HG03196 (cell line): ENCODE measurements around the gene SKIL.
A peak's percentile ranks its signal among the peaks of the same experiment; 100 is the strongest.
"Not testable (repeated sequence)": the region's sequence is repeated elsewhere in the genome, so short reads cannot be mapped to it uniquely, and the experiment has no call there.

Source experiments
- ATAC-seq: cut with Tn5 transposase; IDR thresholded peaks from one replicate; pipeline ENCODE4 v1.9.1; 2021; ENCODE audit not compliant: unreplicated experiment

Gene SKIL

DNA sequence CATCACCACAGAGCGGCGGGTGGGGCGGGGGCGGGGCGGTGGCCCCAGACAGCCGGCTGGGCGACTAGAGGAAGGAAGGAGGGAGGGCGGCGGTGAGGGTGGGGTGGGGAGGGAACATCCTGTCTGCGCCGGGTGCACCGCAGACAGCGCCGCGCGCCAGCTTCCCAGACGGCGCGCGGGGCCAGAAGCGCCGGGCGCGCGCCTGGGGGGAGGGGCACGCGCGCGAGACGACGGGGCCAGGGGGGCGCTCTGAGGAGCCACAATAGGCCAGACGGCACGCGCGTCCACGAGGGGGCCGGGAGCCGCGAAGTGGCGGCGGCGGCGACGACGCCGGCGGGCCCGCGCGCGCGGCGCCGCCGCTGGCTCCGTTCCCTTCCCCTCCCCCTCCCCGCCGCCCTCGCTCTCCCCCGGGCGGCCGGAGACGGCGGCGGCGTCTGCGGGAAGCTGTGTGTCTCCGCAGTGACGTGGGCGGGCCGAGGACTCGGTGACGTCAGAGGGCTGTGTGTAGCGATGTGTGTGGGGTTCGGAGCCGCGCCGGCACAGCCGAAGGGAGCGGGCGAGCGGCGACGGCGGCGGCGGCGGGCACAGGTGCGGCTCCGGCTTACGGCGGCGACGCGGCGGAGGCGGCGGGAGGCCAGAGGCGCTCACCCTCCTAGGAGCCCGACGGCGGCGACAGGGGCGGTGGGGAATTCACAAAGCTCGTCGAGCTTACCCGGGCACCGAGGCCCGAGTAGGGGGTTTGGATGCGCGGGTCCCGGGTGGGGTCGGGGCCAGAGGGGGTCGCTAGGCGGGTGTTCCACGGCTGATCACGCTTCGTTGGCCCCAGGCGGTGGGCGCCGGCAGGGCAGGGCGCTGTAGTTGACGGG is at the start of gene SKIL:
SKIL (plus strand) TSS at position 540 of the 866 bp plus-strand sequence. CDS start 2,617 bp downstream, outside the sequence.
- ATAC-seq: peak; percentile 59

DNA sequence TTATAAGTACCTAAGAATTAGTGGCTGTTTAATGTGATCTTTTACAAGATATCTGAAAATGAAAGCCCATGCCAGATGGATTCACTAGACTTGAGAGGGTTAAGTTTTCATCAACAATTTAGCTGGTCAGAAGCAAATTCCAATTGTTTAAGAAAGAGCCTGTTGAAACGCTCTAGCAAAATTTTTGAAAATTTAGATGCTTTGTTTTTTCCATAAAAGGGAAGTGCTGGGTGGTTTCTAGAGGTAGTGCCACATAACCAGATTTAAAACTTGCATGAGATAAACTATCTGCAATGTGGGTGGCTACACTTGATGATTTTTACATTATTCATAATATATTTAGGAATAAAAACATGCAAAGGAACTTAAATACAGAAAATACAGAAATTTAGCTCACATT is 48.5 kb upstream of the SKIL start:
- ATAC-seq: no peak

- no peak for ATAC-seq
Observed at GRCh38 chr3:170317954-170318353, 39.6 kb upstream of the SKIL start.

DNA sequence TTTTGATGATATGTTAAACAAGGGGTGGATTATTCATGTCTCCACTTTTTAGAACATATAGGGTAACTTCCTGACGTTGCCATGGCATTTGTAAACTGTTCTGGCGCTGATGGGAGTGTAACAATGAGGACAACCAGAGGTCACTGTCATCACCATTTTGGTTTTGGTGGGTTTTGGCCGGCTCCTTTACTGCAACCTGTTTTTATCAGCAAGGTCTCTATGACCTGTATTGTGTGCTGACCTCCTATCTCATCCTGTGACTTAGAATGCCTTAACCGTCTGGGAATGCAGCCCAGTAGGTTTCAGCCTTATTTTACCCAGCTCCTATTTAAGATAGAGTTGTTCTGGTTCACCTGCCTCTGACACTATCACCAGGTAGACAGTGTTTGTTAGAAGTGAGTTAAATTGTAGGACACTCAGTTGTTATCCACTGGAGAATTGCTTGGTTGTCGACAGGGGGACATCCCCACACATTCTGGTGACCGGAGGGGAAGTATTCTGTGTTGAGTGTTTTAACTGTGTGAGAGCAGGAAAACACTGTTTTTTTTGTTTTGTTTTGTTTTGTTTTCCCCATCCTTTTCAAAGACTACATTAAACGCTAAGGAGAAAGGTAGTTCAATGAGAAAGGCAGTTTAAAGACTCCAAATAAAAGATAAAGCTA is 36.9 kb upstream of the SKIL start:
- ATAC-seq: no peak

GRCh38 chr3:170321321-170322034 is 36.0 kb upstream of the SKIL start:
- no peak for ATAC-seq

- ATAC-seq: no peak
Observed at GRCh38 chr3:170322566-170323269, 34.8 kb upstream of the SKIL start.

GRCh38 chr3:170323331-170323730 is 34.2 kb upstream of the SKIL start:
- ATAC-seq: no peak

- ATAC-seq: no peak
Observed at GRCh38 chr3:170324962-170325361, 32.6 kb upstream of the SKIL start.

GRCh38 chr3:170327040-170327808 is 30.3 kb upstream of the SKIL start:
- no peak for ATAC-seq

GRCh38 chr3:170327868-170328548 is 29.5 kb upstream of the SKIL start:
- not testable (repeated sequence) for ATAC-seq

GRCh38 chr3:170330366-170330765 is 27.1 kb upstream of the SKIL start:
- no peak for ATAC-seq

- no peak for ATAC-seq
Observed at GRCh38 chr3:170331143-170331542, 26.4 kb upstream of the SKIL start.

DNA sequence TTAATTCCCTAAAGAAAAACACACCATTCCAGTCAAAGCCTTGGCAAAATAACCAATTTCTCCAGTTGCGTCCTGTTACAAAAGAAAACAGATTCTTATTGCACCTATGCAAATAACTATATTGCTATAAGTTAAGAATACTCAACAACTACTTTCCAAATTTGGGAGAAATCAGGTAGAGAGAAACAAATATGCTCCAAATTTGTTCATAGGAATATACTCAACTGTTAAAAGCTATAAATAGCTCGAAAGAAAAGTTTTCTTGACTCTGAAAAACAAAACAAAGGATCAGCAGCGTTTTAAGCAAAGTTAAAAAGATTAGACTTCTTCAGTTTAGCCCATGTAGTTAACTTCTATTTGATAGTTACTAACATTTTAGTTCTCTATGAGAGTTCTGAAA is 20.1 kb upstream of the SKIL start:
- ATAC-seq: no peak

DNA sequence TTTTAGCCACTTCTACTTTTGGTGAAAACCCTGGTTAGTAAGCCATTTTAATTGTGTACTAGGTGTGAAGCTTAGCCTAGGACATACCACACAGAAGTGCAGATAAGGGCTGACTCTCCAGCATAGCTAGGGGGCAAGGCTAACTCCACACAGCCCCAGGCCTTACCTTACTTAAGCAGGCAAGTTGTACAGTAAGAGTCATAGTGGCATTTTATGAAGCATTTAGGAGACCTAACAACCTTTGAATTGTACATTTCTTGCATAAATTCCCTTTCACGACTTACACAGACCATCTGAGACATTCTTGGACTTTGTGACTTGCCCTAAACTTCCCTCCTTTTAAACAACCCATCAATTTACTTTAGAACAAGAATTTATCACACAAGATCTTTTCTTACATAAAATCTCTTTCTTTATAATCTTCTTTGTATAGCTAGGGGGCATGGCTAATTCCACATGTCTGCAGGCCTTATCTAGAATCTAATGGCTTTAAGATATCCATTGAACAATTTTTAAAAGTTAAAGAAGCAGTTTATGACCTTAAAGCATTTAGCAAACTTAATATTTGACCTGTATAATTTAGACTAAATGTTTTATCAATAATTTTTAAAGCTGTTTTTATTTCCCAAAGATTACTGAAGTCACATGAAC is 18.7 kb upstream of the SKIL start:
- ATAC-seq: no peak

DNA sequence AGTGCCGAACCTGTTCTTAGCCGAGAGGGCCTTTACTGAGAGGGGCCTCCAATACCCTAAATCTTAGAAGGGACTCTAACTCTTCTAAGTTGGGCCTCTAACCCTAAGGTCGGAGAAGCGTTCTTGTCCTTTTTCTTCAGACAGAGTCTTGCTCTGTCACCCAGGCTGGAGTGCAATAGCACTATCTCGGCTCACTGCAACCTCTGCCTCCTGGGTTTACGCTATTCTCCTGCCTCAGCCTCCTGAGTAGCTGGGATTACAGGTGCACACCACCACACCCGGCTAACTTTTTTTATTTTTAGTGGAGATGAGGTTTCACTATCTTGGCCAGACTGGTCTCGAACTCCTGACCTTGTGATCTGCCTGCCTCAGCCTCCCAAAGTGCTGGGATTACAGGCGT is 15.2 kb upstream of the SKIL start:
- not testable (repeated sequence) for ATAC-seq

DNA sequence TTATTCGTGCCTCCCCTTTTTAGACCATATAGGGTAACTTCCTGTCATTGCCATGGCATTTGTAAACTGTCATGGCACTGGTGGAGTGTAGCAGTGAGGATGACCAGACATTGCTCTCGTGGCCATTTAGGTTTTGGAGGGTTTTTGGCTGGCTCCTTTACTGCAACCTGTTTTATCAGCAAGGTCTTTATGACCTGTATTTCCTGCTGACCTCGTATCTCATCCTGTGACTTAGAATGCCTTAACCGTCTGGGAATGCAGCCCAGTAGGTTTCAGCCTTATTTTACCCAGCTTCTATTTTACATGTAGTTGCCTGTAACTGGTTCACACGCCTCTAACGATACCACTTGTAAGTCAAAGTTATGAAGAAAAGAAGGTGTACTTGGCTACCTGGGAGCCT is 13.7 kb upstream of the SKIL start:
- ATAC-seq: not testable (repeated sequence)

DNA sequence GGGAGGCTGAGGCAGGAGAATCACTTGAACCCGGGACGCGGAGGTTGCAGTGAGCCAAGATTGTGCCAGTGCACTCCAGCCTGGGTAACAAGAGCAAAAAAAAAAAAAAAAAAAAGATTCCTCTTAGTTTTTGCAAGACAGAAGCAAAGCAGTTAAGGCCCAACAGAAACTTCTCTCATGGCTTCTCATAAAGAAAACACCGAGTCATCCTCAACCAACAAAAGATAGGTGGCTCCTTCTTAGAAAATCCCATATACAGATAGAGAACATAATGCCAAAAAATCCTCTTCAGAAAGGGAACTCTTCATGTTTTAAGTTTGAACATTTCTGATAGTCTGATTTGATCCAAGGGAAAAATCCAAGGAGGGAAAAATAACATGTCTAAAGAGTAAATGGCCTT is 12.5 kb upstream of the SKIL start:
- no peak for ATAC-seq

DNA sequence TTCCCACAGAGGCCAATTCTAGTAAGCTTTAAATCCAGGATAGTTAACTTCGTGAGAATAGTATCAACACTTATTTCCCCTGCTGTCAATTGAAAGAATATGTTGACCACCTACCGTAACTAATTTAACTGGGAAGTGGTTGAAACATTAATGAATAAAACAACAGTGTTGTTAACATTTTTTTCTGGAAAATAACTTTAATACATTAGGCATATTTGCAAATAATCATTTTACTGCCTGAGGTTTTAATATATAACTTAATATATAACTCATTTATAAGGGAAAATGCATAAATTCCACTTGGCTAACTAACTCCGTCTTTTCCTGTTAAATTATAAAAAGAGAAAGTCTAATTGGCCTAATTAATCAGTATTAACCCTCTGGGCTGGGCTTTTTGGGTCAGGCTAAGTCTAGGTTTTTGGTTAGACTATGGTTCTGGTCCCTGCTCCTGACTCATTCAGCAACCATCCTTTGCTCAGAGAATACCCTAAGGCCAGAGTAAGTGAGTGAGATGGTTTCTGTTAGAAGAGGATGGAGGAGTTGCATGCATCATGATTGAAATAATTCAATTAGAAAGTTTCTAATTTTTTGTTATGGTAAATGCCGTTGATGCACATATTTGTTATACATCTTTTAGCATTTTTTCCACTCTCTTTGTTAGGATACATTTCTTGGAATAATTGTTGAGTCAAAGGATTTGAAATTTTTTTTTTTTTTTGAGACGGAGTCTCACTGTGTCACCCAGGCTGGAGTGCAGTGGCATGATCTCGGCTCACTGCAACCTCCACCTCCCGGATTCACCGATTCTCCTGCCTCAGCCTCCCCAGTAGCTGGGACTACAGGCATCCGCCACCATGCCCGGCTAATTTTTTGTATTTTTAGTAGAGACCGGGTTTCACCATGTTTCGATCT is 10.8 kb upstream of the SKIL start:
- ATAC-seq: no peak
